SK-N-SH treated with all-trans-retinoic acid at 6 μM for 48 hours (cell line): Measurements from ENCODE around the gene GABBR2.

ENCODE experiments used
- ATAC-seq: fragments of 200-7000 bp; cut with Tn5 transposase; 3 replicates; pipeline ENCODE4 v1.9.1; 2020; ENCODE audit warnings: mild to moderate bottlenecking, moderate library complexity
- ARNTL ChIP-seq: fragments of 450-650 bp; formaldehyde crosslinking; IDR thresholded peaks from 2 replicates; pipeline ENCODE4 v1.5.0; 2020; ENCODE audit warnings: low read depth, mild to moderate bottlenecking, moderate library complexity, borderline replicate concordance
- BACH2 ChIP-seq: fragments of 250-450 bp; sonication (Bioruptor Pico); IDR thresholded peaks from 2 replicates; pipeline ENCODE4 v1.9.0; 2021; ENCODE audit warnings: mild to moderate bottlenecking, borderline replicate concordance
- CREB5 ChIP-seq: fragments of 250-450 bp; sonication (Bioruptor Pico); IDR thresholded peaks from 2 replicates; pipeline ENCODE4 v1.5.1; 2020; ENCODE audit warnings: low read depth, mild to moderate bottlenecking, moderate library complexity
- CSDC2 ChIP-seq: fragments of 250-450 bp; sonication (Bioruptor Pico); IDR thresholded peaks from 2 replicates; pipeline ENCODE4 v1.5.0; 2020; ENCODE audit warnings: mild to moderate bottlenecking, moderate library complexity
- CSRNP3 ChIP-seq: fragments of 250-450 bp; sonication (Bioruptor Pico); IDR thresholded peaks from 2 replicates; pipeline ENCODE4 v1.5.1; 2021; ENCODE audit warnings: mild to moderate bottlenecking, moderate library complexity
- ESRRG ChIP-seq: fragments of 250-450 bp; sonication (Bioruptor Pico); IDR thresholded peaks from 2 replicates; pipeline ENCODE4 v1.6.1; 2021; ENCODE audit warnings: mild to moderate bottlenecking
- GLIS3 ChIP-seq: fragments of 250-450 bp; sonication (Bioruptor Pico); IDR thresholded peaks from 2 replicates; pipeline ENCODE4 v1.5.0; 2020; ENCODE audit warnings: mild to moderate bottlenecking, moderate library complexity
- ISL1 ChIP-seq: fragments of 250-450 bp; sonication (Bioruptor Pico); IDR thresholded peaks from 2 replicates; pipeline ENCODE4 v2.1.2; 2022; ENCODE audit warnings: mild to moderate bottlenecking, moderate library complexity
- PATZ1 ChIP-seq: fragments of 250-450 bp; sonication (Bioruptor Pico); IDR thresholded peaks from 2 replicates; pipeline ENCODE4 v1.8.0; 2020; ENCODE audit warnings: mild to moderate bottlenecking, moderate library complexity, borderline replicate concordance
- POU6F1 ChIP-seq: fragments of 250-450 bp; sonication (Bioruptor Pico); IDR thresholded peaks from 2 replicates; pipeline ENCODE4 v1.8.0; 2021; ENCODE audit warnings: low read depth, mild to moderate bottlenecking, moderate library complexity, borderline replicate concordance
- PPARA ChIP-seq: fragments of 250-450 bp; sonication (Bioruptor Pico); IDR thresholded peaks from 2 replicates; pipeline ENCODE4 v1.5.0; 2020; ENCODE audit warnings: mild to moderate bottlenecking, borderline replicate concordance
- RARB ChIP-seq: fragments of 250-450 bp; sonication (Bioruptor Pico); IDR thresholded peaks from 2 replicates; pipeline ENCODE4 v1.8.0; 2021; ENCODE audit warnings: mild to moderate bottlenecking, moderate library complexity
- SNAI2 ChIP-seq: fragments of 250-450 bp; sonication (Bioruptor Pico); IDR thresholded peaks from 2 replicates; pipeline ENCODE4 v1.5.0; 2020; ENCODE audit warnings: mild to moderate bottlenecking, moderate library complexity
- TCF4 ChIP-seq: fragments of 250-450 bp; sonication (Bioruptor Pico); IDR thresholded peaks from 2 replicates; pipeline ENCODE4 v1.8.0; 2021; ENCODE audit warnings: mild to moderate bottlenecking, moderate library complexity, borderline replicate concordance
- TOX ChIP-seq: fragments of 250-450 bp; sonication (Bioruptor Pico); IDR thresholded peaks from 2 replicates; pipeline ENCODE4 v1.8.0; 2021; ENCODE audit warnings: mild to moderate bottlenecking, moderate library complexity, borderline replicate concordance
- ZC3H10 ChIP-seq: fragments of 250-450 bp; sonication (Bioruptor Pico); IDR thresholded peaks from 2 replicates; pipeline ENCODE4 v1.5.1; 2021; ENCODE audit warnings: mild to moderate bottlenecking, moderate library complexity
- ZFP3 ChIP-seq: fragments of 250-450 bp; sonication (Bioruptor Pico); IDR thresholded peaks from 2 replicates; pipeline ENCODE4 v1.5.0; 2020; ENCODE audit warnings: mild to moderate bottlenecking, moderate library complexity
- ZFP30 ChIP-seq: fragments of 450-650 bp; formaldehyde crosslinking; IDR thresholded peaks from 2 replicates; pipeline ENCODE4 v1.5.0; 2022; ENCODE audit warnings: mild to moderate bottlenecking, moderate library complexity
- ZNF565 ChIP-seq: fragments of 450-650 bp; formaldehyde crosslinking; conservative IDR thresholded peaks from 2 replicates; pipeline ENCODE4 v1.5.0; 2020; ENCODE audit warnings: low read depth, mild to moderate bottlenecking, moderate library complexity

The GABBR2 gene

GRCh38 chr9:98530275-98530674, 178.5 kb downstream of the GABBR2 start:
- no peak for TF ChIP-seq ZFP30 (CRISPR knock-in tag)
- no peak for TF ChIP-seq PATZ1 (CRISPR knock-in tag)
- no peak for TF ChIP-seq POU6F1 (CRISPR knock-in tag)
- ATAC-seq, result no peak

- TF ChIP-seq CSRNP3 (no peak), PATZ1 (CRISPR knock-in tag) (no peak), CSDC2 (CRISPR knock-in tag) (no peak), ZFP3 (no peak), ZC3H10 (no peak), PPARA (no peak), SNAI2 (CRISPR knock-in tag) (no peak), POU6F1 (CRISPR knock-in tag) (no peak), ARNTL (CRISPR knock-in tag) (no peak), BACH2 (CRISPR knock-in tag) (no peak), ZNF565 (no peak), RARB (CRISPR knock-in tag) (no peak), ESRRG (CRISPR knock-in tag) (no peak), ZFP30 (CRISPR knock-in tag) (no peak)
- ATAC-seq, result no peak
Measured at GRCh38 chr9:98529841-98530240, 178.9 kb downstream of the GABBR2 start.

DNA sequence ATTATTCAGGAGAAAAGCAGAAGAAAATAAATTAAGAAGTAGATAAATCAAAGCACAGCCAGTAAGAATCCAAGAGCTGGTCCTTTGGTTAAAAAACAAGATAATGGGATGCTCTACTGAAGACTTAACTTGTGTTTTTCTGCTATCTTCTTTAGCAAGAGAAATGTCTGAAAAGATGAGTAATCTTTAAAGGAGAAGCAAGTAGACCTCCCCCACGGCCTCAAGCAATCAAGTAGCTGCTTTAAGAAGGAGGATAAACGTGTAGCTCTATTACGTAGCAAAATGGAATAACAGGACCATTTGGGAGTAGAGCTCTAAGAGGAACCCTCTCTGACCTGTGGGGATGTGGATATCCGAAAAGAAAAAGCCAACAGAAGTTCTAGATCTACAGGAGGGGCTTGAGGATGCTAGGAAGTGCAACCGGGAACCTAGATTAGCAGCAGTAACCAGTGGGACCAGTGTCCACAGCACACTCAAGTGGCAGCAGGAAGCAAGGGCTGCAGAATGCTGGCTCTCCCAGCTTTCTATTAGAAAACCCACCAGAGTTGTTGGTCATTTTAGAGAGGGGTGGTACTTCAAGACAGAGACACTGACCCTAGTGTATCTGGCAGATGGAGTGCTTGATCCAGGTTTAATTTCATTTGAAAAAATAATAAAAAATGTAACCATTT, 185.4 kb downstream of the GABBR2 start:
- no peak for ATAC-seq
- TF ChIP-seq BACH2 (CRISPR knock-in tag) (no peak), ZFP30 (CRISPR knock-in tag) (no peak), ESRRG (CRISPR knock-in tag) (no peak), TOX (CRISPR knock-in tag) (no peak), TCF4 (CRISPR knock-in tag) (no peak), GLIS3 (CRISPR knock-in tag) (no peak), ISL1 (no peak), CSRNP3 (no peak), CREB5 (CRISPR knock-in tag) (no peak), PPARA (no peak), POU6F1 (CRISPR knock-in tag) (no peak)
